GM23338 (cell line): ENCODE measurements around the gene IL17C.

ENCODE experiments used
- CREB1 ChIP-seq: fragments of 250-450 bp; sonication (Bioruptor Pico); IDR thresholded peaks from 2 replicates; pipeline ENCODE4 v1.5.0; 2020; ENCODE audit warnings: low read depth, mild to moderate bottlenecking, moderate library complexity
- EZH2phosphoT487 ChIP-seq: fragments of 200-600 bp; sonication (generic); IDR thresholded peaks from one replicate; pipeline ENCODE4 v1.8.1; 2018; ENCODE audit warnings: antibody characterized with exemption; ENCODE audit not compliant: unreplicated experiment
- POLR2AphosphoS5 ChIP-seq: IDR thresholded peaks from 2 replicates; pipeline ENCODE4 v1.6.1; 2016; ENCODE audit warnings: antibody characterized with exemption, low read depth
- TF ChIP-seq, protein P1 (sequence below), 2 experiments: fragments of 200-600 bp in 1 of 2; sonication (generic) in 1 of 2; conservative IDR thresholded peaks; 2 replicates each; pipeline versions ENCODE4 v1.5.1 to v1.6.1; 2016 to 2017; ENCODE audit warnings: antibody characterized with exemption in 2 of 2, low read depth in 2 of 2, mild to moderate bottlenecking in 2 of 2, moderate library complexity in 1 of 2
- TF ChIP-seq, protein P2 (sequence below): IDR thresholded peaks from one replicate; pipeline ENCODE4 v1.6.1; 2018; ENCODE audit warnings: antibody characterized with exemption; ENCODE audit not compliant: unreplicated experiment
- TF ChIP-seq, protein P3 (sequence below): IDR thresholded peaks from 2 replicates; pipeline ENCODE4 v1.6.1; 2016; ENCODE audit warnings: antibody characterized with exemption

DNA sequence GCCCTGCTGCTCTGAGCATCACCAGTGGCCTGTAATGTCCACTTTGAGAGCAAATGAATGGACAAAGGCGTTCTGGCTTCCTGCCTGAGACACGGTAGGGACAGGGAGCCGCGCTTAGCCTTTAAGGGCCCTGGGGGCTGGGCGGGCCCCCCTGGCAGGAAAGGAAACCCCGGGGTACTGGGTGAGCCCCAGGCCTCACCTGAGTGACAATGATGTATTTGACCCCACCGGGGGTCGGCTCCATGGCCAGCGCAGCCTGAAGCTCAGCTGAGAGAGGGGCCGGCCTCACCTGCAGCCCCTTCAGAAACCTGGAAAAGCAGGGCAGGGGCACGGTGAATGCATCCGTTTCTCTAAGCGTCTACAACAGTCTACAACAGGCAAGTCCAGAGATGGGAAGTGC, 14.7 kb downstream of the IL17C start:
- TF ChIP-seq CREB1 (CRISPR knock-in tag) (no peak), EZH2phosphoT487 (no peak), POLR2AphosphoS5 (no peak)
- TF ChIP-seq, protein P1, sequence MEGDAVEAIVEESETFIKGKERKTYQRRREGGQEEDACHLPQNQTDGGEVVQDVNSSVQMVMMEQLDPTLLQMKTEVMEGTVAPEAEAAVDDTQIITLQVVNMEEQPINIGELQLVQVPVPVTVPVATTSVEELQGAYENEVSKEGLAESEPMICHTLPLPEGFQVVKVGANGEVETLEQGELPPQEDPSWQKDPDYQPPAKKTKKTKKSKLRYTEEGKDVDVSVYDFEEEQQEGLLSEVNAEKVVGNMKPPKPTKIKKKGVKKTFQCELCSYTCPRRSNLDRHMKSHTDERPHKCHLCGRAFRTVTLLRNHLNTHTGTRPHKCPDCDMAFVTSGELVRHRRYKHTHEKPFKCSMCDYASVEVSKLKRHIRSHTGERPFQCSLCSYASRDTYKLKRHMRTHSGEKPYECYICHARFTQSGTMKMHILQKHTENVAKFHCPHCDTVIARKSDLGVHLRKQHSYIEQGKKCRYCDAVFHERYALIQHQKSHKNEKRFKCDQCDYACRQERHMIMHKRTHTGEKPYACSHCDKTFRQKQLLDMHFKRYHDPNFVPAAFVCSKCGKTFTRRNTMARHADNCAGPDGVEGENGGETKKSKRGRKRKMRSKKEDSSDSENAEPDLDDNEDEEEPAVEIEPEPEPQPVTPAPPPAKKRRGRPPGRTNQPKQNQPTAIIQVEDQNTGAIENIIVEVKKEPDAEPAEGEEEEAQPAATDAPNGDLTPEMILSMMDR (conservative IDR thresholded peaks at IDR 0.05; ENCODE audit: low read depth in 2 of 2), result no peak
- TF ChIP-seq, protein P2, sequence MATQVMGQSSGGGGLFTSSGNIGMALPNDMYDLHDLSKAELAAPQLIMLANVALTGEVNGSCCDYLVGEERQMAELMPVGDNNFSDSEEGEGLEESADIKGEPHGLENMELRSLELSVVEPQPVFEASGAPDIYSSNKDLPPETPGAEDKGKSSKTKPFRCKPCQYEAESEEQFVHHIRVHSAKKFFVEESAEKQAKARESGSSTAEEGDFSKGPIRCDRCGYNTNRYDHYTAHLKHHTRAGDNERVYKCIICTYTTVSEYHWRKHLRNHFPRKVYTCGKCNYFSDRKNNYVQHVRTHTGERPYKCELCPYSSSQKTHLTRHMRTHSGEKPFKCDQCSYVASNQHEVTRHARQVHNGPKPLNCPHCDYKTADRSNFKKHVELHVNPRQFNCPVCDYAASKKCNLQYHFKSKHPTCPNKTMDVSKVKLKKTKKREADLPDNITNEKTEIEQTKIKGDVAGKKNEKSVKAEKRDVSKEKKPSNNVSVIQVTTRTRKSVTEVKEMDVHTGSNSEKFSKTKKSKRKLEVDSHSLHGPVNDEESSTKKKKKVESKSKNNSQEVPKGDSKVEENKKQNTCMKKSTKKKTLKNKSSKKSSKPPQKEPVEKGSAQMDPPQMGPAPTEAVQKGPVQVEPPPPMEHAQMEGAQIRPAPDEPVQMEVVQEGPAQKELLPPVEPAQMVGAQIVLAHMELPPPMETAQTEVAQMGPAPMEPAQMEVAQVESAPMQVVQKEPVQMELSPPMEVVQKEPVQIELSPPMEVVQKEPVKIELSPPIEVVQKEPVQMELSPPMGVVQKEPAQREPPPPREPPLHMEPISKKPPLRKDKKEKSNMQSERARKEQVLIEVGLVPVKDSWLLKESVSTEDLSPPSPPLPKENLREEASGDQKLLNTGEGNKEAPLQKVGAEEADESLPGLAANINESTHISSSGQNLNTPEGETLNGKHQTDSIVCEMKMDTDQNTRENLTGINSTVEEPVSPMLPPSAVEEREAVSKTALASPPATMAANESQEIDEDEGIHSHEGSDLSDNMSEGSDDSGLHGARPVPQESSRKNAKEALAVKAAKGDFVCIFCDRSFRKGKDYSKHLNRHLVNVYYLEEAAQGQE, result no peak
- TF ChIP-seq, protein P3, sequence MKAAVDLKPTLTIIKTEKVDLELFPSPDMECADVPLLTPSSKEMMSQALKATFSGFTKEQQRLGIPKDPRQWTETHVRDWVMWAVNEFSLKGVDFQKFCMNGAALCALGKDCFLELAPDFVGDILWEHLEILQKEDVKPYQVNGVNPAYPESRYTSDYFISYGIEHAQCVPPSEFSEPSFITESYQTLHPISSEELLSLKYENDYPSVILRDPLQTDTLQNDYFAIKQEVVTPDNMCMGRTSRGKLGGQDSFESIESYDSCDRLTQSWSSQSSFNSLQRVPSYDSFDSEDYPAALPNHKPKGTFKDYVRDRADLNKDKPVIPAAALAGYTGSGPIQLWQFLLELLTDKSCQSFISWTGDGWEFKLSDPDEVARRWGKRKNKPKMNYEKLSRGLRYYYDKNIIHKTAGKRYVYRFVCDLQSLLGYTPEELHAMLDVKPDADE, result no peak
